NCI-H510A (cell line): ENCODE measurements around the gene POU2AF2.

Experiments
- DNase-seq: peaks from one replicate; lab custom pipeline; 2025; lab: John Stamatoyannopoulos, UW

Gene POU2AF2

DNA sequence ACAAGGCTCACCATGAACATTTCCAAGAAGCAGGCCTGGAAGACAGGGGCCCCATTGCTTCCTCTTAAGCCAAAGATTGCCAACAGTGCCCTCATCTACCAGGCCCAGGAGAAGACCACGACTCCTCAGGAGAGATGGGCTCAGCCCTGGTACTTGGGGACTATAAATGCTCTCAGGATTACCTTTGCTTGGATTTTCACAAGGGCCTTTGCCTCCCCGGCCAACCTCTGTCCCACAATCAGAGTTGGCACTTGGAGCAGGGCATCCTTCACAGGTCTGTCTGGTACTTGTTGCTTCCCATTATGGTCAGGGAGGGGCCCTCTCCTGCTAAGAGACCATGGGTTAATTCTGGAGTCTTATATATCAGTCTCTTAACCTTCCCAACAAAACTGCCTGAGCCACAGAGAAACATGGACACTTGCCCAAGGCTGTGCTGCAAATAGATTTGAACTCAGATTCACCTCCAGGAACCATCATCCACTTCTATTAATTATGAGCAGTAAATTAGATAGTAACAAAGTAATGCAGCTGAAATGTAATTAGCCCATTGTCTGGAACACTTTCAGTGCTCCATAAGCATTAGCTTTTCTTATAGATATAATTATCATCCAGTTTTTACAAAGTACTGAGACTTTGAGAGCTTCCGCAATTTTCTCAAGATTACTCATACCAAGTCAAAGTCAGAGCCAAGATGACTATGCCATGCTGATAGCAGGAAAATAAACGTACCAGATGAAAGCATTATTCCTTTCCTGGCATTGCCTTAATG is 86.4 kb downstream of the POU2AF2 start:
- DNase-seq: no peak

DNA sequence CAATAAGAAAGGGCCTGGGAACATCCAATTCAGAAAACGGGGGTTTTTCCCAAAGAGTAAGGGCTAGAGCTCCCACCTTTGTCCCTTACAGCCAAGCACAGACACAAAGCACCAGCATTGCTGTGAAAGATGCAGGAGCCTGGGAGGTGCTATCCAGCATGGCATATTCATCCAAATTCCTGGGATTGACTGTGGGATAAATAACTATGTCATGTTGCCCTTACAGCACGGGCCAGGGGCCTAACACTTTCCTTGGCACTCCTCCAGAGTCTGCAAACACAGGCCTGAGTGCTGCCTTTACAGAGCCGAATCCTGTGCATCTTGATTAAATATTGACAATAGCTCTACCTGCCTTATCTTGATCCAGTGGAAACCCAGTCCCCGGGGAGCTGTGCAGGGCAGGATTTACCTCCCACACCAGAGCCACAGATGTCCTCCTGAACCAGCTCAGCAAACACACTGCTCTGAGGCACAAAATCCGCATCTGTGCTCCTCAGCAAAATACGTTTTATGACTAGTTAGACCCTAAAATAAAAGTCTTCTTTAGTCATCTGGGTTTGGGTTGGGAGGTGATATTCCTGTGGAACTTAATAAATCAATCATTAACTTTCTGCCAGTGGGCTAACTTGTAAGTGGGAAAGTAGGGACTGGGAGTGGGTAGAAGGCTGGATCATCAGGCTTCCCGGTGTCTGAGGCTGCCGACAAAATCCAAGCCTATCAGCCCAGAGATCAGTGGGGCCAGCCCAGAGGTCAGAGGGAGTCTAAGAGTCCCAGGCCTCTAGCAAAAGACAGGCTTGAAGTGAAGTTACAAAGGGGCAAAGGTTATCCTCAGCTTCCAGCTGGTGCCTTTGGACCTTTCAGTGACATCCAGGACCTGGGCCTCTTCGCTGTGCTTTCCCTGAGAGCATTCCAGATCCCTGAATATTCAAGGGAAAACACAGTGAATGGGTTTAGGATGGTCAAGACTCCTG is 89.3 kb downstream of the POU2AF2 start:
- DNase-seq: peak; percentile 61

DNA sequence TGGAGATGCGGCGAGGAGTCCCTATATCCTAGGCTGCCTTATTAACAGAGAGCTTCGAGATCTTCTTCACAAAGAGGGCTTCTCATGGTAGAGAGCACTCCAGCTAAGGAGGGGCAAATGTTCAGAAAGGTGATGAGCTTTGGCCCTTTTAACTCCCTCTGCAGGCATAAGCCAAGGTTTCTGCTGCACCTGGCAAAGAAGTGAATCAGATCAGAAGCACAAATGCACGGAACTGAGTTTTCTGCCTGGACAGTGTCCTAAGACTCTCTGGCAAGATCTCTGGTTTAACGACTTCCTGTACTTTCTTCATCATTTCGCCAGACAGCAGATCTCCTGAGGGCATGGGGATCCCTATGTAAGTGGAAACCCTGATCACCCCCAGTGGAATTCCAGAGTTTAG is 90.0 kb downstream of the POU2AF2 start:
- DNase-seq: no peak
